Neuronal stem cell (in vitro differentiated cells): ENCODE results near the gene PPP1R3F.

Experiments used
- DNase-seq: peaks from one replicate; pipeline ENCODE4 v3.0.0-alpha.2; 2013; ENCODE audit warnings: low spot score
- H2AFZ ChIP-seq: one replicate; pipeline ENCODE4 v1.6.1; 2013; ENCODE audit warnings: mild to moderate bottlenecking, low read length, inconsistent platforms
- H2AK5ac ChIP-seq: 2 replicates; pipeline ENCODE4 v1.6.1; 2013; ENCODE audit warnings: low read depth, mild to moderate bottlenecking, inconsistent platforms, low read length, moderate library complexity, mixed read lengths
- H2BK120ac ChIP-seq: 2 replicates; pipeline ENCODE4 v1.6.1; 2013; ENCODE audit warnings: low read depth, mild to moderate bottlenecking, inconsistent platforms, low read length, moderate library complexity, mixed read lengths
- H2BK12ac ChIP-seq: one replicate; pipeline ENCODE4 v1.6.1; 2013; ENCODE audit warnings: low read length, inconsistent platforms
- H2BK15ac ChIP-seq: 2 replicates; pipeline ENCODE4 v1.6.1; 2013; ENCODE audit warnings: mild to moderate bottlenecking, low read length, inconsistent platforms, mixed read lengths
- H2BK5ac ChIP-seq: one replicate; pipeline ENCODE4 v1.6.1; 2013; ENCODE audit warnings: inconsistent platforms, mild to moderate bottlenecking, low read length, moderate library complexity
- H3K14ac ChIP-seq: one replicate; pipeline ENCODE4 v1.6.1; 2013; ENCODE audit warnings: low read length, inconsistent platforms
- H3K18ac ChIP-seq: 2 replicates; pipeline ENCODE4 v1.6.1; 2013; ENCODE audit warnings: low read length, inconsistent platforms
- H3K23ac ChIP-seq: 2 replicates; pipeline ENCODE4 v1.6.1; 2013; ENCODE audit warnings: low read depth, mild to moderate bottlenecking, mixed read lengths, low read length, inconsistent platforms; ENCODE audit not compliant: poor library complexity
- H3K27ac ChIP-seq: replicated peaks from 3 replicates; pipeline ENCODE4 v1.5.1; 2013; ENCODE audit warnings: low read length, inconsistent platforms
- H3K27me3 ChIP-seq, 3 experiments: 2 replicates each; pipeline ENCODE4 v1.6.1; 2013; ENCODE audit warnings: low read length in 3 of 3, mild to moderate bottlenecking in 2 of 3, inconsistent platforms in 1 of 3, low read depth in 1 of 3, mixed read lengths in 1 of 3, moderate library complexity in 1 of 3; ENCODE audit not compliant: control insufficient read depth in 3 of 3, insufficient read depth in 3 of 3
- H3K36me3 ChIP-seq, 2 donors: replicated peaks in 1 of 2; 2 replicates each; pipeline ENCODE4 v1.6.1; 2013; ENCODE audit warnings: low read length in 2 of 2; ENCODE audit not compliant: control insufficient read depth in 2 of 2, insufficient read depth in 2 of 2
- H3K4ac ChIP-seq: 2 replicates; pipeline ENCODE4 v1.6.1; 2013; ENCODE audit warnings: inconsistent platforms, mild to moderate bottlenecking, low read length, moderate library complexity
- H3K4me1 ChIP-seq, 2 donors: 1 replicate in 1 of 2; 2 replicates in 1 of 2; pipeline ENCODE4 v1.6.1; 2013; ENCODE audit warnings: low read length in 2 of 2, low read depth in 1 of 2; ENCODE audit not compliant: control insufficient read depth in 2 of 2, insufficient read depth in 1 of 2
- H3K4me2 ChIP-seq: one replicate; pipeline ENCODE4 v1.6.1; 2013; ENCODE audit warnings: mild to moderate bottlenecking, low read length, inconsistent platforms; ENCODE audit not compliant: insufficient read depth, poor library complexity, severe bottlenecking
- H3K4me3 ChIP-seq, 2 donors: 2 replicates each; pipeline ENCODE4 v1.5.1; 2013; ENCODE audit warnings: low read length in 2 of 2, mild to moderate bottlenecking in 2 of 2, inconsistent platforms in 1 of 2, moderate library complexity in 1 of 2
- H3K79me1 ChIP-seq: one replicate; pipeline ENCODE4 v1.6.1; 2013; ENCODE audit warnings: low read depth, mild to moderate bottlenecking, inconsistent platforms, low read length, moderate library complexity
- H3K9ac ChIP-seq: one replicate; pipeline ENCODE4 v1.6.1; 2013; ENCODE audit warnings: mild to moderate bottlenecking, low read depth, low read length, inconsistent platforms; ENCODE audit not compliant: poor library complexity
- H3K9me3 ChIP-seq, 2 donors: replicated peaks in 1 of 2; 2 replicates each; pipeline versions ENCODE3 to v1.6.1; 2013; ENCODE audit warnings: low read length in 2 of 2, mild to moderate bottlenecking in 2 of 2, inconsistent platforms in 1 of 2, low read depth in 1 of 2, mixed read lengths in 1 of 2, moderate library complexity in 1 of 2; ENCODE audit not compliant: control insufficient read depth in 2 of 2, insufficient read depth in 1 of 2
- H4K8ac ChIP-seq: one replicate; pipeline ENCODE4 v1.6.1; 2013; ENCODE audit warnings: low read depth, mild to moderate bottlenecking, inconsistent platforms, low read length, moderate library complexity
- H4K91ac ChIP-seq: one replicate; pipeline ENCODE4 v1.6.1; 2013; ENCODE audit warnings: low read length, low read depth, mild to moderate bottlenecking, inconsistent platforms; ENCODE audit not compliant: poor library complexity
- WGBS, 2 donors: extraction: QIAGEN DNeasy Blood & Tissue Kit; methylation state at CpG; one replicate each; pipeline ENCODE4 v1.1.7; 2013; ENCODE audit warnings: missing lambda C conversion rate in 2 of 2, mixed read lengths in 1 of 2; ENCODE audit not compliant: insufficient read length in 2 of 2, insufficient replicate concordance in 1 of 2; ENCODE audit errors: extremely low coverage in 2 of 2; 5-methylcytosine and 5-hydroxymethylcytosine counted together

The PPP1R3F gene

DNA sequence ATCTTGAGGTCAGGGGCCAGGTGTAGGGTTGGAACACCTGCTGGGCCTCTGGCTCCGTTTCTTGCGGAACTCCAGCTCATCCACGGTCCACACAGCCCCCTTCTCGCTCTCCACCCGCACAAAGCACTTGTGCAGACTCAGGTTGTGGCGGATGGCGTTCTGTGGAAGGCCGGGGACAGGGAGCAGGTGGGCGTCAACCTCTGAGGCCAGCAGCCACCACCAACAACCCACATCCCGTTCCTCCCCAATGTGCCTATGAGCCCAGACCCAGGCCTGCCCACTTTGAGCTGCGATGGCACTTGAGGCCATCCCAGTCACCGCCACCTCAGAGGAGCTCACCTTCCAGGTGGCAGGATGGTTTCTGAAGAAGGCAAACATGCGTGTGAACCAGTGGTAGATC, 18.3 kb upstream of the PPP1R3F start:
- Histone ChIP-seq H3K9ac (no peak overlapping the region), H3K79me1 (no peaks in the 10 kb centered on the region)
- DNase-seq, result no peak

DNA sequence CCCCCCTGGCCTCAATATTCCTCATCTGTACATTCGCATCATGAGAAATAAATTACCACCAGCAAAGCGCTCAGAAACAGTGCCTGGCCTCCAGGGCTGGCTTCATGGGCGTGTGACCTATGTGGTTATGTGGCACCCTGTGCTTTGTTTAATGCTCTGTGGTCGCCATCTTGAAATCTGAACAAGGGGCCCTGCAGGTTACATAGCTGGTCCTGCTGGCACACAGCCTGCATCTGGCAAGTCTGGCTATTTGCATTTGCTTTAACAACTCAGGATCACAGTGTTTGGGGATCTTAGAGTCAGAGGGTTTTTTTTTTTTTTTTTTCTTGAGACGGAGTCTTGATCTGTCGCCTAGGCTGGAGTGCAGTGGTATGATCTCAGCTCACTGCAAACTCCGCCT, 15.0 kb upstream of the PPP1R3F start:
- DNase-seq, result no peak
- Histone ChIP-seq H3K4me2 (no peak overlapping the region), H2BK5ac (no peak overlapping the region), H3K4me3 (no peak overlapping the region), H3K23ac (no peak overlapping the region), H3K9ac (no peak overlapping the region), H3K9me3 (no peaks in the 10 kb centered on the region), H3K4me1 (no peaks in the 10 kb centered on the region), H4K8ac (no peak overlapping the region), H4K91ac (no peak overlapping the region), H3K36me3 (no peaks in the 10 kb centered on the region), H3K4ac (no peak overlapping the region), H2BK12ac (no peak overlapping the region), H3K79me1 (no peaks in the 10 kb centered on the region), H2BK120ac (no peak overlapping the region), H3K18ac (no peak overlapping the region), H2AFZ (no peak overlapping the region), H2BK15ac (no peak overlapping the region), H3K27me3 (peaks cover 0 to 3% (median 0%) of the 10 kb centered on the region in 3 experiments), H3K14ac (no peak overlapping the region), H2AK5ac (no peak overlapping the region), H3K27ac (no peak overlapping the region)
- no CpG with 5 or more reads among the region's 7 CpGs for WGBS, 2 donors

More for the DNA sequence above, 18.3 kb upstream of the PPP1R3F start:
- H3K27me3 ChIP-seq, result peaks cover 0 to 3% (median 0%) of the 10 kb centered on the region in 3 experiments
- H2BK120ac ChIP-seq, result no peak overlapping the region
- peaks cover 0 to 9% of the 10 kb centered on the region in 2 donors for H3K36me3 ChIP-seq
- H3K4me2 ChIP-seq, result no peak overlapping the region
- H4K91ac ChIP-seq, result no peak overlapping the region
- H3K4me1 ChIP-seq, result no peaks in the 10 kb centered on the region
- H2AK5ac ChIP-seq, result no peak overlapping the region
- no peaks in the 10 kb centered on the region for H3K9me3 ChIP-seq
- no peak overlapping the region for H3K18ac ChIP-seq
- no peak overlapping the region for H2AFZ ChIP-seq
- H3K4ac ChIP-seq, result no peak overlapping the region
- H3K14ac ChIP-seq, result no peak overlapping the region
- no peak overlapping the region for H3K23ac ChIP-seq
- no peak overlapping the region for H2BK5ac ChIP-seq
- no peak overlapping the region for H3K4me3 ChIP-seq
- no peak overlapping the region for H2BK15ac ChIP-seq
- H2BK12ac ChIP-seq, result no peak overlapping the region
- WGBS, 2 donors, result no CpG with 5 or more reads among the region's 13 CpGs
- no peak overlapping the region for H4K8ac ChIP-seq
- H3K27ac ChIP-seq, result no peak overlapping the region

DNA sequence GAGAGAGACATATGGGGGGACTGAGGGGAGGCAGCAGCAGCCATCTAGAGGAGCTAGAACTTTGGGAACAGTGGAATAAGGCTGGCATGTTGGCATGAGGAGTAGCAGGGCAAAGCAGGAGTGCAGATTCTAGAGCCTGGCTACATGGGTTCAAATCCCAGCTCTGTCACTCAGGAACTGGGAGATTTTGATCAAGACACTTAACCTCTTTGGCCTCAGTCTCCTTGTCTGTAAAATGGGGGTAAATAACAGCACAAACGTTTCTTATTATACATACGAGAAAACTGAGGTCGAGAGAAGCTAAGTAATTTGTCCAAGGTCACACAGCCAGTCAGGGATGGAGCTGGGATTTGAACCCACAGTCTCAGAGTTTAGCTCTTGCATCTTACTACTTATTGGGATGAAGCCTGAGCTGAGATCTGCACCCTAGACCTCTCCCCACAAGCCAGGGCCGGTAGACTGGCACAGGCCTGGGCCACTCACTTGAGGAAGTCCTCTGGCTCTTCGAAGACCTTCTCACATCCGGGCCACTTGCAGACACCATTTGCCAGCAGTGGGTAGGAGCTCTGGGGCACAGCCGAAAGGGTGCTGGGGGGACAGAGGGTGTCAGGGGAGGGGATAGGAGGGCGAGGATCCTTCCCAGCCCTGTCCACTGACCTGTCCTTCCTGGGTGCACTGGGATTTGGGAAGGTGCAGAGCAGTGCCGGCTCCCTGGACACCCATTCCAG, 13.2 kb upstream of the PPP1R3F start:
- no peaks in the 10 kb centered on the region for H3K4me1 ChIP-seq
- H2AFZ ChIP-seq, result no peak overlapping the region
- H3K18ac ChIP-seq, result no peak overlapping the region
- H3K4me2 ChIP-seq, result no peak overlapping the region
- no peak overlapping the region for H2BK15ac ChIP-seq
- no peak overlapping the region for H2BK120ac ChIP-seq
- H3K9me3 ChIP-seq, result no peaks in the 10 kb centered on the region
- H3K36me3 ChIP-seq, result no peaks in the 10 kb centered on the region
- H2AK5ac ChIP-seq, result no peak overlapping the region
- H3K27ac ChIP-seq, result no peak overlapping the region
- no peaks in the 10 kb centered on the region for H3K27me3 ChIP-seq
- no peak overlapping the region for H2BK5ac ChIP-seq
- no peak overlapping the region for H3K9ac ChIP-seq
- H4K91ac ChIP-seq, result no peak overlapping the region
- H2BK12ac ChIP-seq, result no peak overlapping the region
- no peak for DNase-seq
- no peak overlapping the region for H3K4ac ChIP-seq
- H3K14ac ChIP-seq, result no peak overlapping the region
- H3K79me1 ChIP-seq, result no peaks in the 10 kb centered on the region
- no peak overlapping the region for H3K23ac ChIP-seq
- no peak overlapping the region for H4K8ac ChIP-seq
- H3K4me3 ChIP-seq, result no peak overlapping the region
- WGBS, 2 donors, result no CpG with 5 or more reads among the region's 9 CpGs

DNA sequence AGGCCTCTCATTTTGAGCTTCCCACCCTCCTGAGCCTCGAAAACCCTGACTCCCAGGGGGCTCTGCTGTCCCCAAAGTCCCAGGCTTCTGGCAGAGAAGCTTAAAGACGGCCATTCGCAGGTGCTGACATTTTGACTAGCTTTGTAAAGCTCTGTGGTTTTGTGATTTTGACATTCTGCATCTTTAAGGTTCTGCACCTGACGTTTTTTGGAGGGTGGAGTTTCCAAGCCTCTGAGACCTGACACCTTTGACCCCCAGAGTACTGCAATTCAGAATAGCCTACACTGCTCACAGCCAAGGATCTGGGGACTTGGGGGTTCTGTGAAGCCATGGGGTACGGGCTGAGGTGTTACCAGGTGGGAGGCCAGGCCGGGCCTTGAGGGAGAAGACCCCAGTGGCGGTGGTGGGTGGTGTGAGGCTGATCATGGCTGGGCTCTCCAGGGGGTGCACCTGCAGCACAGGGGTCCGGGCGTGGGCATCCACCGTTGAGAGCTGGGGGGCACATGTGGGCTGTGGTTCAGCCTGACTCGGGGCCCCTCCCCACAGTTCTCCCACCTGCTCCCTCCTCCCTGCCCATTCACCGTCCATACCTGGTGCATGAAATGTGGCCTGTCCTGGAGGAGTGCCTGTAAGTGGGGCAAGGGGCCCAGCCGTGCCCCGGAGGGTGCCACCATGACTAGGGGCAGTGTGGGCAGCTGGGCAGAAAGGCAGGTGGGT, 12.4 kb upstream of the PPP1R3F start:
- Histone ChIP-seq H3K4ac (no peak overlapping the region), H2BK5ac (no peak overlapping the region), H3K18ac (no peak overlapping the region), H3K27ac (no peak overlapping the region), H2BK12ac (no peak overlapping the region), H3K9ac (no peak overlapping the region), H2BK120ac (no peak overlapping the region), H3K4me3 (no peak overlapping the region), H3K4me1 (no peaks in the 10 kb centered on the region), H3K4me2 (no peak overlapping the region), H2BK15ac (no peak overlapping the region), H3K14ac (no peak overlapping the region), H3K23ac (no peak overlapping the region), H4K8ac (no peak overlapping the region), H2AFZ (no peak overlapping the region), H3K9me3 (no peaks in the 10 kb centered on the region), H4K91ac (no peak overlapping the region), H3K36me3 (no peaks in the 10 kb centered on the region), H3K79me1 (no peaks in the 10 kb centered on the region), H3K27me3 (no peaks in the 10 kb centered on the region), H2AK5ac (no peak overlapping the region)
- no peak for DNase-seq
- no CpG with 5 or more reads among the region's 14 CpGs for WGBS, 2 donors
